ENCODE measurements around the gene ARHGAP42.
"Not testable (repeated sequence)": the region's sequence is repeated elsewhere in the genome, so short reads cannot be mapped to it uniquely, and the experiment has no call there.

The ARHGAP42 gene

GRCh38 chr11:100980156-100980555 lies 293.1 kb downstream of the ARHGAP42 start:
- no peak for DNase-seq

- no peak for DNase-seq
Measured at GRCh38 chr11:100981196-100981824, 294.2 kb downstream of the ARHGAP42 start.

- no peak for DNase-seq
Measured at GRCh38 chr11:100984668-100985067, 297.6 kb downstream of the ARHGAP42 start.

GRCh38 chr11:100990931-100991330 lies 303.8 kb downstream of the ARHGAP42 start:
- no peak for DNase-seq

- no peak for DNase-seq
Measured at GRCh38 chr11:100991541-100991940, 304.5 kb downstream of the ARHGAP42 start.

GRCh38 chr11:100994966-100995365 lies 307.9 kb downstream of the ARHGAP42 start:
- no peak for DNase-seq

GRCh38 chr11:100999756-101000155 lies 312.7 kb downstream of the ARHGAP42 start:
- no peak for DNase-seq

GRCh38 chr11:101003468-101003867 lies 316.4 kb downstream of the ARHGAP42 start:
- DNase-seq = no peak

GRCh38 chr11:101008961-101009689 lies 322.0 kb downstream of the ARHGAP42 start:
- no peak for DNase-seq

GRCh38 chr11:101009690-101010055 lies 322.6 kb downstream of the ARHGAP42 start:
- DNase-seq = no peak

GRCh38 chr11:101010899-101011298 lies 323.8 kb downstream of the ARHGAP42 start:
- no peak for DNase-seq

GRCh38 chr11:101011881-101012280 lies 324.8 kb downstream of the ARHGAP42 start:
- no peak for DNase-seq

GRCh38 chr11:101013702-101014101 lies 326.6 kb downstream of the ARHGAP42 start:
- not testable (repeated sequence) for DNase-seq

GRCh38 chr11:101014600-101015285 lies 327.7 kb downstream of the ARHGAP42 start:
- DNase-seq = no peak

GRCh38 chr11:101019870-101020269 lies 332.8 kb downstream of the ARHGAP42 start:
- DNase-seq = no peak

GRCh38 chr11:101022256-101022655 lies 335.2 kb downstream of the ARHGAP42 start:
- DNase-seq = no peak

- no peak for DNase-seq
Measured at GRCh38 chr11:101028644-101029043, 341.6 kb downstream of the ARHGAP42 start.

- no peak for DNase-seq
Measured at GRCh38 chr11:101030015-101030414, 342.9 kb downstream of the ARHGAP42 start.

- DNase-seq = no peak
Measured at GRCh38 chr11:101030692-101031091, 343.6 kb downstream of the ARHGAP42 start.

- no peak for DNase-seq
Measured at GRCh38 chr11:101031713-101032112, 344.6 kb downstream of the ARHGAP42 start.

GRCh38 chr11:101032991-101033390 lies 345.9 kb downstream of the ARHGAP42 start:
- no peak for DNase-seq

GRCh38 chr11:101034076-101034475 lies 347.0 kb downstream of the ARHGAP42 start:
- DNase-seq = no peak

GRCh38 chr11:101035872-101036271 lies 348.8 kb downstream of the ARHGAP42 start:
- no peak for DNase-seq
